Hematopoietic multipotent progenitor cell treated with erythropoietin and hydrocortisone succinate and interleukin-3 and kit ligand, for 17 days (in vitro differentiated cells): ENCODE measurements around the gene ZNF441.
"Not testable (repeated sequence)": the region's sequence is repeated elsewhere in the genome, so short reads cannot be mapped to it uniquely, and the experiment has no call there.

Experiments
- DNase-seq: peaks from one replicate; pipeline ENCODE4 v3.0.0-alpha.2; 2015; ENCODE audit warnings: low spot score

Gene ZNF441

DNA sequence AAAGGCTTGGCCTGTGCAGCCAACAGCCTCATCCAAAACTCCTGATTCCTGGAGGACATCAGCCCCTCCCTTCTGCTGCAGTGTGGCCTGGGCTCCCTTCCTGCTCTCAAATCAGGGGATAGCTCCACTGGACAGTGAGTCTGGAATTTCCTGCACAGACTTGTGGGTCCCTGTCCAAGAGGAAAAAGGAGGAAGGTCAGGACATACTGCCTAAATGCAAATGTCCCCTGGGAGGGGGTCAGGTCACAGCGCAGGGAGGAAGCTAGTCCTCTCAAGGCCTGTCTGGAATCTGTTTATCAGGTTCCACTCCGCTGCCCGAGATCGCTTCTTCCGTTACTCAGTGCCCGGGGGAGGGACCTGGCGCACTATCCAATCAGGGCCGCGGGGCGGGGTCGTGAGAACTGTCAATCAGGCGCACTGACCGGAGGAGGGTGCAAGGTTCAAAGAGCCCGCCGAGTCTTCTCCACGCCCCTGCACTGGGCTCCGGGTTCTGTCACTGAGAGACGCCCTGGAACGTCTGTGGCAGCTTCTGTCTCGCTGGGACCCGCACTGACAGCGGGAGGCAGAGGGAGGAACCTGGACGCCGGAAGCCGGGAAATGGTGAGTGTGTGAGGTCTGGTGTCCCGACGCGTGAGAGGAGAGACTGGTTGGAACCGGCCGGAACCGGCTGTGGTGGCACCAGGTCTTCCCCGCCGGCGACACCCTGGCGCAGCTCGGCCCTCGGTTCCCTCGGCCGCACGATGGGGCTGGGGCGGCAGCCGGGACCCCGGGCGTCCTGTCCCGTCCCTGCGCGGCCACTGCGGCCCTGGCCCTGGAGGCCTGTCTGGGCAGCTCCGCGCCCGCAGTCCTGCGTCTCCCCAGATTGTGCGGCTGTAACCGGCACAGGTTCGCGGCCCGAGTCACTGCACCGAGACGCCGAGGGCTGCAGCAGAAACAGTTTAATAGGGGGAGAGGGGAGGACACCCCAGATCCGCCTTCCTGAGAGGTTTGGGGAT is at the start of gene ZNF441:
Gene ZNF441 (plus strand): TSS at position 404 of the 995 bp plus-strand sequence. CDS start 194 bp downstream, at position 598.
- DNase-seq, result peak; percentile 86

DNA sequence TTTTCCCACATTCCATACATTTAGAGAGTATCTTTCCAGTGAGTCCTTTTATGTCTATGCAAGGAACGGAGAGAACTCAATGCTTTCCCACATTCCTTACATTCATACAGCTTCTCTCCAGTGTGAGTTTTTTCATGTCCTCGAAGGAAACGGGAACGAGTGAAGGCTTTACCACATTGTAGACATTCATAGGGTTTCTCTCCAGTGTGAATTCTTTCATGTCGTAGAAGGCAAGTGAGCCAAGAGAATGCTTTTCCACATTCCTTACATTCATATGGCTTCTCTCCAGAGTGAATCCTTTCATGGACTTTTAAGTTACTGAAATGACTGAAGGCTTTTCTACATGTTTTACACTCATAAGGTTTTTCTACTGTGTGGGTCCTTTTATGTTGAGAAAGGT is 45.1 kb upstream of the ZNF441 start:
- DNase-seq, result no peak

DNA sequence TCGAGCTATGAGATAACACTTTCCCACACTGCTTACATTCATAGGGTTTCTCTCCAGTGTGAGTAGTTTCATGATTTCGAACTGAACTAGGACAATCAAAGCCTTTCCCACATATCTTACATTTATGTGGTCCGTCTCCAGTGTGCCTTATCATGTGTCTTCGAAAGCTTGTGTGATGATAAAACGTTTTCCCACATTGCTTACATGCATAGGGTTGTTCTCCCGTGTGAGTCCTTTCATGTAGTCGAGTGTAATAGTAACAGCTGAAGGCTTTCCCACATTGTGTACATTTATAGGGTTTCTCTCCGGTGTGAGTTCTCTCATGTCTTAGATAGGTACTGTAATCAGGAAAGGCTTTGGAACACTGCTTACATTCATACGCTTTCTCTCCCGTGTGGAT is 44.4 kb upstream of the ZNF441 start:
- no peak for DNase-seq

DNA sequence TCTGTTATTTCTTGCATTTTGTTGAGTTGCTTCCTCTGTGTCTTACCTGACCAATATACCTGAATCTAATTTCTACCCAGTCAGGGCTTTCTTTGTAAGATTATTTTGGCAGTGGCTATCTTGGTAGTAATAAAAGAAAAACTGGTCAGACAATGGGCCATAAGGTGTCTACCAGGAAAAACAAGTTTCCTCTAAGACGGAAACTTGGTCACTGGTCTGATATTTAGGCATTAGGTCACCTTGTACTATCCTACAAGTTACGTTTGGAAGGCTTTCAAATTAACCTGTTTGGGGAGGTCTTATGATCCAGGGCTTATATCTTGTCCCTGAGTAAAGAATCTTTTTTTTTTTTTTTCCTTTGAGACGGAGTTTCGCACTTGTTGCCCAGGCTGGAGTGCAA is 37.2 kb upstream of the ZNF441 start:
- DNase-seq, result no peak

DNA sequence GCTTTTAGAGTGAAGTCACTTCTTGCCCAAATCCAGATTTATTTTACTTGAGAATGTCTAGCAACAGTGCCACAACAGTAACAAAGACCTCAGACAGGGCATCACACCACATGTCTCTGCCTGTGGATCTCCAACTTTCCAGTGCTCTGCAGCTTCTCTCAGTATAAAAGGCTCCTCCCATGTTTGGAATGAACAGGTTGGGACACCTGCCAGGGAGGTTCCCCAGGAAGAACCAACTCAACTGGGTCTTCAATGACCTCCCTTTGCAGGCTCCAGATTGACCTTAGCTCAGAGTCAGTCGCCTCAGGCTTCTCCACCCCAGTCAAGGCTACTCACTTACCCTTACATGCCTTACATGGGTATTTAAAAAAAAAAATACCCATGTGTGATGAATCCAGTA is 31.4 kb upstream of the ZNF441 start:
- DNase-seq, result no peak

DNA sequence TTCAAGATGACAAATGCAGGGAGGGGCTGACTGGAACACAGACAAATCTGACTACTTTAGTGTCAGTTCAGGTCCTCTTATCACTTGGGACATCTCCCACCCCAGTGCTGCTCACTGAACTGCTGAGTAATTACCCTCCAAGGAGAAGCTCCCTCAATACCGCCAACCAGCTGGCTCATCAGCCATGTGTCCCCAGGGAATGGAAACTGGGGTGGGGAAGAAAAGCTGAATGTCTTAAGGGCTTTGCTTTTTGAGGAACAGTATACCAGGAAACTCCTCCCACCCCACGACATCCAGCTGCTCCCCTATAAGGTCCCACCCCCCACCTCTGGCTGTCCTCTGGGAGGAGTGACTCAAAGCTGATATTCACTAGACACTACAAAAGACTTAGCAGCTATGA is 30.1 kb upstream of the ZNF441 start:
- DNase-seq, result no peak

DNA sequence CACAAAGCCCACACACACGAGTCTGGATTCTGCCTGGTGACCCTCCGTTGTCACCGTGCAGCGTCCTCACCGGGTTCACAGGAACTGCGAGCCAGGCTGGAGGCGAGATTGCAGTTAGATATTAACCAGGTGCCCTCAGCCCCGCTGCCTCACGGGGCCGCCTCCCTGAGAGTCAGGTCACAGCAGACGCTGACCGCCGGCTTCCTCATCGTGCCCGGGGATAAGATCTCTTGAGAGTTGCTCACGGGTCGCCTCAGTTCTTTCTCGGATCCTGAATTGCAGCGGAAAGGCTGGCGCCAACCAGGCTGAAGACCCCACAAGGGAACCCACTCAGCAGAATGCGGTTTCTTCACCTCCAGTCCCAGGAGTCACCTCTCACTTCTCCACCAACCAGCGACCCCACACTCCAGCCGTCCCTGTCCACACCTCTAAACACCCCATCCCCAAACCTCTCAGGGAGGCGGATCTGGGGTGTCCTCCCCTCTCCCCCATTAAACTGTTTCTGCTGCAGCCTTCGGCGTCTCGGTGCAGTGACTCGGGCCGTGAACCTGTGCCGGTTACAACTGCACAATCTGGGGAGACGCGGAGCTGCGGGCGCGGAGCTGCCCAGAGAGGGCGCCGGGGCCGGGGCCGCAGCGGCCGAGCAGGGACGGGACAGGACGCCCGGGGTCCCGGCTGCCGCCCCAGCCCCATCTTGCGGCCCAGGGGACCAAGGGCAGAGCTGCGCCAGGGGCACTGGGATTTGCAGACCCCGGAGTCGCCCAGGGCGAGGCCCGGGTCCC is 28.6 kb upstream of the ZNF441 start:
- no peak for DNase-seq

DNA sequence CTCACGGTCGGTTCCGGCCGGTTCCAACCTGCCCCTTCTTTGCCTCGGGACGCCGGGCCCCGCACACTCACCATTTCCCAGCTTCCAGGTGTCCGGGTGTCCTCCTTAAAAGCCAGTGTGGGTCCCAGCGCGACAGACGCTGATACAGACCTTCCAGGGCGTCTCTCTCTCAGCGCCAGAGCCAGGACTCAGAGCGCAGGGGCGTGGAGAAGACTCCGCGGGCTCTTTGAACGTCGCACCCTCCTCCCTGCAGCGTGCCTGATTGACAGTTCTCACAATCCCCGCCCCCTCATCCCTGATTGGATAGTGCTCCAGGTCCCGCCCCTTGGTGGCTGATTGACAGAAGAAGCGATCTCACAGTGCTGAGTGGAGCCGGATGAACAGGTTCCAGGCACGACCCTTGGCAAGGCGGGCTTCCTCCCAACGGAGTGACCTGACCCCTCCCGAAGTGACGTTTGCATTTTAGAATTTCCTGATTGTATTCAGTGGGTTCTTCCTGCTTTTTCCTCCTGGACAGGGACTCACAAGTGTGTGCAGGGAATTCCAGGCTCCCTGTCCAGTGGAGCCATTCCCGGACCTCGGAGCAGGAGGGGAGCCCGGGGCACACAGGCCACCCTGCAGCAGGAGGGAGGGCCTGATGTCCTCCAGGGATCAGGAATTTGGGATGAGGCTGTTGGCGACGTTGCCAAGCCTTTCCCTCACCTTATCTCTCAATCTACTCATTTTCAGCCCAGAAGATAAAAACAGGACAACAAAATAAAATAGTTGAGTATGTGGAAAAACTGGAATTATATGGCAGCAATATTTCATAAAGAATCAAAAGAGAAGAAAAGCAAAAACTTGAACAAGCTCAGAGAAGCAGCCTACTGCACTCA is 27.8 kb upstream of the ZNF441 start, which contains the start of gene ZNF823:
Gene ZNF823 (minus strand): TSS at position 201 of the 875 bp plus-strand sequence. CDS start 127 bp downstream, at position 74.
- DNase-seq, result peak; percentile 79

DNA sequence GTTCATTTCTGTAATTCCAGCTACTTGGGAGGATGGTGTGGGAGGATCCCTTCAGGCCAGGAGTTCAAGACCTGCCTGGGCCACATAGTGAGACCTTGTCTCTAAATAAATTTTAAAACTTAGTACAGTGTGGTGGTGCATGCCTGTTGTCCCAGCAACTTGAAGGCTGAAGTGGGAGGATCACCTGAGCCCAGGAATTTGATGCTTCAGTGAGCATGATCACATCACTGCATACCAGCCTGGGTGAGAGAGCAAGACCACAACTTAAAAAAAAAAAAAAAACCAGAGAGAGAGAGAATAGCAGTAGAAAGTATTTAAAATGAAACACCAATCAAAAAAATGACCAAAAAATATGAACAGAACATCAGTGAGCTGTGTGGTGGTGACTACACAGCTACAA is 20.9 kb upstream of the ZNF441 start:
- no peak for DNase-seq

DNA sequence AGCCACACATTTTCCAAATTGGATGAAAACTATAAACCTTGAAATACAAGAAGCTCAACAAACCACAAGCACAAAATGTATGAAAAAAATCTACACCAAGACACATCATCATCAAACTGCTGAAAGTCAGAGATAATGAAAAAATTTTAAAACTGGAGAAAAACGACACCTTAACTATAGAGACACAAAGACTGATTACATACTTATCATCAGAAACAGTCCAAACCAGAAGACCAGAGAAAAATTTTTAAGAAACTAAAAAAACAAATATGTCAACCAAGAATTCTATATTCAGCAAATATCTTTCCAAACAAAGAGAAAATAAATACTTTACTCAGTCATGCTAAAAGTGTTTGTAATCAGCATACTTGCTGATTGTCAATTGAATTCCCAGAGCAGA is 19.5 kb upstream of the ZNF441 start:
- DNase-seq, result no peak

DNA sequence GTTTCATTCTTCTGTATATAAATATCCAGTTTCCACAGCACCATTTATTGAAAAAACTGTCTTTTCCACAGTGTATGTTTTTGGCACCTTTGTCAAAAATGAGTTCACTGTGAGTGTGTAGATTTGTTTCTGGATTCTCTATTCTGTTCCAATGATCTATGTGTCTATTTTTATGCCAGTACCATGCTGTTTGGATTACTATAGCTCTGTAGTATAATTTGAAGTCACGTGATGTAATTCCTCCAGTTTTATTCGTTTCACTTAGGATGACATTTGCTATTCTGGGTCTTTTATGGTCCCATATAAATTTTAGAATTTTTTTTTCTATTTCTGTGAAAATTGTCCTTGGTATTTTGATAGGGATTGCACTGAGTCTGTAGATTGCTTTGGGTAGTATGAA is 17.0 kb upstream of the ZNF441 start:
- DNase-seq, result no peak

DNA sequence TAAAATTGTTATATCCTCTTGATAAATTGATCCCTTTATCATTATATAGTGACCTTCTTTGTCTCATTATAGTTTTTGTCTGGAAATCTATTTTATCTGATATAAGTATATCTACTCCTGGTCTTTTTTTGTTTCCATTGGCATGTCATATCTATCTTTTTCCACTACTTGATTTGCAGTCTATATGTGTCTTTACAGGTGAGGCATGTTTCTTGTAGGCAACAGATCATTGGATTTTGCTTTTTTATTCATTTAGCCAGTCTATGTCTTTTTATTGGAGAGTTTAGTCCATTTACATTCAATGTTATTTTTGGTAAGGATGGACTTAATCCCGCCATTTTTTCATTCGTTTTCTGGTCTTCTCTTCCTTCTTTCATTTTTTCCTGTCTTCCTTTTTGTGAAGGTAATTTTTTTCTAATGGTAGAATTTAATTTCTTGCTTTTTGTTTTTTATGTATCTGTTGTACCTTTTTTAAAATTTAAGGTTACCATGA is 14.5 kb upstream of the ZNF441 start:
- no peak for DNase-seq

DNA sequence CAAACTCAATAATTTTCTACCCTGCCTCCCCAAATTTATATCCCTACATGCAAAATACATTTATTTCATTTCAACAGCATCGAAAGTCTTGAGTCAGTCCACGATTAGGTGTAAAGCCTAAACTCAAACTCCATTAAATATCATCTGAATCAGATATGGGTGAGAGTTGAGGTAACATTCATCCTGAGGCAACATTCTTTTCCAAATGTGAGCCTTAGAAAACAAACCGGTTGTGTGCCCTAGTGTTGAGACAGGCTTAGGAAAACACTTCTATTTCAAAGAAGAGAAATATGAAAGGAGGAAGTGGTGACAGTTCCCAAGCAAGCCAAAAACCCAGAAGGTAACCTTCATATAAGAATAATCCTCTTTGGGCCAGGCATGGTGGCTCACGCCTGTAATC is 12.1 kb upstream of the ZNF441 start:
- DNase-seq, result no peak

DNA sequence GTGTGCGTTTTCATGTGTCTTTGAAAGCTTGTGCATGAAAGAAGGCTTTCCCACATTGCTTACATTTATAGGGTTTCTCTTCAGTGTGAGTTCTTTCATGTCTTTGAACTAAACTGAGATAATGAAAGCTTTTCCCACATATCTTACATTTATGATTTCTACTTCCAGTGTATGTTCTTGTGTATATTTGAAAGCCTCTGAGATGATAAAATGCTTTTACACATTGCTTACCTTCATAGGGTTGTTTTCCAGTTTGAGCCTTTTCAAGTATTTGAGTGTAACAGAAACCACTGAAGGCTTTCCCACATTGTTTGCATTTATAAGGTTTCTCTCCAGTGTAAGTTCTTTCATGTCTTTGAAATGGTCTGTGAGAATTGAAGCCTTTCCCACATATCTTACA is 9.8 kb upstream of the ZNF441 start:
- DNase-seq, result no peak

DNA sequence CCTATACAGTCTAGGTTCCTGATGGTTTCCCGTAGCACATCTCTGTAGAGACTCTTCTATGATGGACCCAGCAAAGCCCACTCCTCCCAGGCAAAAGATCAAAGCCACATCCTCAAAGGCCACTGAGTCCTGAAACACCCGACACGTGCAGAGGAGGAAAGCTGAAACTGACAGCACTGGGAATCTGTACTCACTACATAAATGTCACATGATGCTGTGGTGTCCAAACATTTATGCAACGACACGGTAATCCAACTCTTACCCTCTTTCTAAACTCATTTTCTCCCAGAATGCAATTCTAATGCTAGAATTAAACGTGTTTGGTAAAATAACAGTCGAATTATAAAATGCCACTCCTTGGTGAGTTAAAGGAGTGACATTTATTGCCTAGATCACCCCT is 7.0 kb upstream of the ZNF441 start:
- no peak for DNase-seq

DNA sequence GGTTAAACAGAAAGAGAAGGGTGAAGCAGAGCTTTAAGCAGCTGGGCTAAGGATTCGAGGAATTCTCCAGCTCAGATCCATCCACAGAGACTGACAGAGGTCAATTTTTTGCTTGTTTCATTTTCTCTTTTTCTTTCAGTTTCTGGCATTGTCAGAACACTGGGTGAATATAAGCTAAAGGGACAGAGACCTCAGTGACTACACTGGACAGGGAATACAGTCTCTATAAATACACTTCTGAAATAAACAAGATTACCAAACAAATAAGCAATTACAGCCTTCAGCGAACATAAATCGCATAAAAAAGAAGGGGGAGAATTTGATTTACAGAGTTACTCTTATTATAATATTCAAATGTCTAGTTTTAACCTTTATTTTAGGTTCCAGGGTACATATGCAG is 3.7 kb upstream of the ZNF441 start:
- no peak for DNase-seq

DNA sequence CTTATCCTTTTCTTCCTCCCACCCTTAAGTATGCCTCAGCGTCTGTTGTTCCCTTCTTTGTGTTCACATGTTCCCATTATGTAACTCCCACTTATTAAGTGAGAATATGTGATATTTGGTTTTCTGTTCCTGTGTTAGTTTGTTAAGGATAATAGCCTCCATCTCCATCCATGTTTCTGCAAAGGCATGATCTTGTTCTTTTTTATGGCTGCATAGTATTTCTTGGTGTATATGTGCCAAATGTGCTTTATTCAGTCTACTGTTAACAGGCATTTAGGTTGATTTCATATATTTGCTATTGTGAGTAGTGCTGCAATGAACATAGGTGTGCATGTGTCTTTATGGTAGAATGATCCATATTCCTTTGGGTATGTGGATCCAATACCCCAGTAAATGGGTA is 3.2 kb upstream of the ZNF441 start:
- no peak for DNase-seq

DNA sequence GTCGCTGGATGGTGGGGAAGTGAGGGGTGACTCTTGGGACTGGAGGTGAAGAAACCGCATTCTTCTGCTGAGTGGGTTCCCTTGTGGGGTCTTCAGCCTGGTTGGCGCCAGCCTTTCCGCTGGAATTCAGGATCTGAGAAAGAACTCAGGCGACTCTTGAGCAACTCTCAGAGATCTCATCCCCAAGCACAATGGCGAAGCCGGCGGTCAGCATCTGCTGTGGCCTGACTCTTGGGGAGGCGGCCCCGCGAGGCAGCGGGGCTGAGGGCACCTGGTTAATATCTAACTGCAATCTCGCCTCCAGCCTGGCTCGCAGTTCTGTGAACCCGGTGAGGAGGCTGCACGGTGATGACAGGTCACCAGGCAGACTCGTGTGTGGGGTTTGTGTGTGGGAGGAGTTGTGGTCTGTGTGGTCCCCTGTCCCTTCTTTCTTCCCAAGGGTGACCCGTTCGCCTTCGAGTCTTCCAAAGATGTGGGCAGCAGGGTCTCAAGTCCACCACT is 883 bp downstream of the ZNF441 start:
- DNase-seq, result peak; percentile 9

DNA sequence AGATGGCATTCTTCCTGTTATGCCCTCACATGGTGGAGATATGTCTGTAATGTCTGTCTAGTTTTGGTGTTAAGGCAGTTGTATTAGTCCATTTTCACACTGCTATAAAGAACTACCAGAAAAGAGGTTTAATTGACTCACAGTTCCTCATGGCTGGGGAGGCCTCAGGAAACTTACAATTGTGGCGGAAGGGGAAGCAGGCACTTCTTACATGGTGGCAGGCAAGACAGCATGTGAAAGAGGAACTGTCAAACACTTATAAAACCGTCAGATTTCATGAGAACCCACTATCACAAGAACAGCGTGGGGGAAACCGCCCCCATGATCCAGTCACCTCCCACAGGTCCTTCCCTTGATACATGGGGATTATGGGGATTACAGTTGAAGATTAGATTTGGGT is 3.2 kb downstream of the ZNF441 start:
- no peak for DNase-seq

DNA sequence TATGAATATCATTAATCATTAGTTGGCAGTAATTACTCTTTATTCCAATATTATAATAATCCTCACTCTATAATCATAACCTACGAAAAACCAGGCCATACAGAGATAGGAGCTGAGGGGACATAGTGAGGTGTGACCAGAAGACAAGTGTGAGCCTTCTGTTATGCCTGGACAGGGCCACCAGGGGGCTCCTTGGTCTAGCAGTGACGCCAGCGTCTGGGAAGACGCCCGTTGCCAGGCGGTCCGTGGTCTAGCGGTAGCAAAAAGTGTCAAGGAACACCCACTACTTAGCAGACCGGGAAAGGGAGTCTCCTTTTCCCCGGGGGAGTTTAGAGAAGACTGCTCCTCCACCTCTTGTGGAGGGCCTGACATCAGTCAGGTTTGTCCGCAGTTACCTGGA is 4.7 kb downstream of the ZNF441 start:
- not testable (repeated sequence) for DNase-seq

DNA sequence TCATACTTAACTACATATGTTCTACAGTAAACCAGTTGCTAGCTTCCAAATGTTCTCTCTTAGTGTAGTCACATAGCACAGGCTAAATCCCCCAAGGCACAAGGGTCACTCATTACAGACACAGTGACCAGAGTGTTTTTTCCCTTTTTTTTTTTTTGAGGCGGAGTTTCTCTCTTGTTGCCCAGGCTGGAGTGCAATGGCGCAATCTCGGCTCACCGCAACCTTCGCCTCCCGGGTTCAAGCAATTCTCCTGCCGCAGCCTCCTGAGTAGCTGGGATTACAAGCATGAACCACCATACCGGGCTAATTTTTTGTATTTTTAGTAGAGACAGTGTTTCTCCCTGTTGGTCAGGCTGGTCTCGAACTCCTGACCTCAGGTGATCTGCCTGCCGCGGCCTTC is 9.9 kb downstream of the ZNF441 start:
- DNase-seq, result not testable (repeated sequence)
